Upper lobe of left lung (tissue), 4 donors: Measurements from ENCODE around the gene NPHP1.

Experiments
- EP300 ChIP-seq, 4 donors: sonication (generic); formaldehyde crosslinking; IDR thresholded peaks; one replicate each; pipeline ENCODE4 v1.5.1; 2017; ENCODE audit warnings: antibody characterized with exemption in 4 of 4, control low read depth in 2 of 4
- POLR2A ChIP-seq, 4 donors: fragments of 450-650 bp; IDR thresholded peaks; one replicate each; pipeline ENCODE4 v1.5.1; 2016 to 2017; ENCODE audit warnings: antibody characterized with exemption in 4 of 4, mild to moderate bottlenecking in 2 of 4

DNA sequence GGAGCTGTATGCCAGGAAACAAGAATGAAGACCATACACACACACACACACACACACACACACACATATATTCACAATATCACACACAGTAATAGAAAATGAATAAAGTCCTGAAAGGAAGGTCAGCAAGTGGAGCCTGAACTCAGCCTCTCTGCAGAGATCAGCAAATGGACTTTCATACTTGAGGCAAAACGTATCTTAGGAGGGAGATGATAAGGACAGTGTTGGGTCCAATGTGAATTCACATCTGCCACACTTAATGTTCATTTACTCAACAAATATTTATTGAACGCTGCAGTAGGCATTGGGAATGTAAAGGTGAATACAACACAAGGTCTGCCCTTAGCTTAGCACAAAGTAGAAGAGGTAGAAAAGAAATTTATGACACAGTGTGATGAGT is 10.3 kb upstream of the NPHP1 start:
- TF ChIP-seq POLR2A (IDR thresholded peaks at IDR 0.05) (no peak), EP300 (IDR thresholded peaks at IDR 0.05) (no peak)
